COR-L47 (cell line): ENCODE data around the gene ADRA2B.

Source experiments
- DNase-seq: peaks from one replicate; lab custom pipeline; 2025; lab: John Stamatoyannopoulos, UW

ADRA2B gene

GRCh38 chr2:96104487-96104861 lies 11.9 kb downstream of the ADRA2B start:
- DNase-seq, result no peak

GRCh38 chr2:96103761-96104486 lies 12.4 kb downstream of the ADRA2B start:
- DNase-seq, result no peak

GRCh38 chr2:96103187-96103601 lies 13.2 kb downstream of the ADRA2B start:
- DNase-seq, result no peak

DNA sequence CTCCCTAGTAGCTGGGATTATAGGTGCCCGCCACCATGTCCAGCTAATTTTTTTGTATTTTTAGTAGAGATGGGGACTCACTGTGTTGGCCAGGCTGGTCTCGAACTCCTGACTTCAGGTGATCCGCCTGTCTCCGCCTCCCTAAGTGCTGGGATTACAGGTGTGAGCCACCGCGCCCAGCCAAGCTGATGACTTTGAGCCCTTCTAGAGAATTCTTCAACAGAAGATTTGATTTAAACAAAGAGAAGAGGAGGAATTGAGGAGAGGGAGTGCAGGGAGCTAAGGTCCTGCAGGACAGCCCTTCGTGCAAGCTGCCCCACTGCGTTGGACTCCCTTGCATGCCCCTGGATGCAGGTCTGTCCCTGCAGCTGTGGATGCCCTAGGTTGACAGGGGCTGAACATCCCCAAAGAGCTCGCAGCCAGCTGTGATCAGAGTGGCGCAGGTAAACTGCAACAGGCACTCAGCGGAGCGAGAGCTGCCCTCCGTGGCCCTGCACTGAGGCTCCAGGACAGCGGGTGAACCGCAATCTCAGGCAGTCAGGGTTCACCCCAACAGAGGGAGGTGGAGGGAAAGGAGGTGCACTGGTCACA lies 13.7 kb downstream of the ADRA2B start:
- DNase-seq, result no peak

DNA sequence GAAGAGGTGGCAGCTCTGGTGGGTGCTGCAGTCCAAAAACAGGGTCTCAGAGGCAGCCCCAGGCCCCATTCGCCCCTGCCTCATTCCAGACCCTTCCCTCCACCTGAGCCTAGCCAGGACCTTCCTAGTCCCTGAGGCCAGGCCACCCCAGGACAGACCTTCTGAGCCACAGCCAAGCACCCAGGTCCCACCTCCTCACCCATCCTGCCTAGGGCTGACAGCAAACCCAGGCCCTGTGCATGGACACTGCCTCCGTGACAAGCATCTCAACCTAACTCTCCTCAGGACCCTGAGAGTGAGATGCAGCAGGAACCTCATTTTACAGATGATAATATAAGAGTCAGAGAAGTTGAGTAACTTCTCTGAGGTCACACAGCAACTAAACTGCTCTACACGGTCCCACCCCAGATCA lies 15.5 kb downstream of the ADRA2B start:
- no peak for DNase-seq

GRCh38 chr2:96099861-96100798 lies 16.2 kb downstream of the ADRA2B start:
- DNase-seq, result no peak

DNA sequence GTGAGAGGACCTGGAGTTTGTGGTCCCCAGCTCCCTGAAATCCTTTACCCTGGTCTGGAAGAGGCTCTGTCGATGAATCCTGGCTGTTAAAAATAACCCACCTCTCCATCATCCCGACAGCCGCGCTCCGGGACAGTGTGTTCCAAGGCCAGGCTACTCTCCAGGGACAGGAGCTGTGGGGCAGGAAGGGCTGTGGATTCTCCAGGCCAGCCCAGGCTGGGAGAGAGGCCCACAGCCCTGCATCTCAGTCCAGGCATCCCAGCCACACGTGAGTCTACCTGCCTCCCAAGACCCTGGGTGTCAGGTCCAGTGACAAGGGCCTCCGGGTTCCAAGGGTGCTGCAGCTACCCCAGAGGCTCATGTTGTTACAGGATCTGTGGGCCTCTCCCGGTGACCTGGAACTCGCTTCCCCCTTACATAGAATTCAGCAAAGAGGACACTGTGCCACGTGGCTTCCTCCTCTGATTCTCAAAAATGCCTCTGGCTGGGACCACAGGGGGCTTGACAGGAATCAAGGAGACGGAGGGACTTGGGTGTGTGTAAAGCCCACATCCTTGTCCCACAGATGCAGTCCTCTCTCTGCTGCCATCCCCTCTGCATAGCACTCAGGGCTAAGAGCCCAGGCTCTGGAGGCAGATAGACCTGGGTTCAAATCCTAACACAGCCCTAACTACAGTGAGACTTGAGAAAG lies 17.3 kb downstream of the ADRA2B start:
- no peak for DNase-seq

DNA sequence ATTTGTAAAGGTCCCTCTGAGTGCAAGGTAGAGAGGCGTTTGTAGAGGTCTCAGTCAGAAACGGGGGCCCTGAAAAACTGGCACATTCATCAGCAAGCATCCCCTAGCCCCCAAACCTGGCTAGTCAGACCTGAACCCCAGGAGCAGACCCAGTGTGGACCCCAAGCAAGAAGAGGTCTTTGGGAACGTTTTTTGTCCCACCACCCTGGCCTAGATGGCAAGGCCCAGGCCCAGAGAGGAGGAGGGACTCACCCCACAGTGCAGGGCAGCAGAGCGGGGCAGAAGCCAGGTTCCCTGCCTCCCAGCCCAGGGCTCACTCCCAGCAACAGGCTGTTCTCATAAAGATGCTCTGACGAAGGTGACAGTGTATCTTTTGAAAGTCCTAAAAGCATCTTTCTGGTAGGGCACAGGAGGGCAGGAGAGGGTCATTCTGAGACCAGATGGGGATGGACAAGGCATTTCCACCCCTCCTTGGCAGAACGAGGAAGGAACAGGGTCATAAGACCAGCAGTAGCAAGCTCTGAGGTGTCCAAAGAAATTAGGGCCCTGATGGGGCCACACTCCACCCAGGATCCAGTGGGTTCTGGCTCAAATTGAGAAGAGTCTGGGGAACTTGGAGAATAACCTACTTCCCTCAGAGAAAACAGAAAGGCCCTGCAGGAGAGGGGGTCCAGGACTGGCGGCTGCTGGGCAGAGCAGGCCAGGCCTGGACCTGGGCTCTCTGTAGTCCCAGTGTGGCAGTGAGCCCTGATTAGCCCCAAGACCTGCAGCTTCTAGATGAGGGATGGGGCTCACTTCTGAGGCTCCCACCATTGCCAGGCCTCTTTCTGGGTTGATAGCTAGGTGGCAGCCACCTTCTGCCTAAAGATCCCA lies 18.2 kb downstream of the ADRA2B start:
- DNase-seq, result no peak

GRCh38 chr2:96097441-96097840 lies 18.9 kb downstream of the ADRA2B start:
- DNase-seq, result no peak

DNA sequence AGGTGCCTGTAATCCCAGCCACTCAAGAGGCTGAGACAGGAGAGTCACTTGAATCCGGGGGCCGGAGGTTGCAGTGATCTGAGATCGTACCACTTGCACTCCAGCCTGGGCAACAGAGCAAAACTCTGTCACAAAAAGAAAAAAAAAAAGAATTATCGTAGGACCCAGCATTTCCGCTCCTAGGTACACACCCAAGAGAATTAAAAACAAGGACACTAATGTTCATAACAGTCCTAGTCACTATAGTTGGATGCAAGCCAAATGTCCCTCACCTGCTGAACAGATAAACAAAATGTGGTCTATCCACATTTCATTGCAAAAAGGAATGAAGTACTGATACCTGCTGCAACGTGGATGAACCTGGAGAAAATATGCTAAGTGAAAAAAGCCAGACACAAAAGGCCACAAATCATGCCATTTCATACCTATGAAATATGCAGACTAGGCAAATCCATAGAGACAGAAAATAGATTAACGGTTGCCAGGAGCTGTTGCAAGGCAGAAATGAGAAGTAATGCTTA lies 21.2 kb downstream of the ADRA2B start:
- DNase-seq, result peak; percentile 85

DNA sequence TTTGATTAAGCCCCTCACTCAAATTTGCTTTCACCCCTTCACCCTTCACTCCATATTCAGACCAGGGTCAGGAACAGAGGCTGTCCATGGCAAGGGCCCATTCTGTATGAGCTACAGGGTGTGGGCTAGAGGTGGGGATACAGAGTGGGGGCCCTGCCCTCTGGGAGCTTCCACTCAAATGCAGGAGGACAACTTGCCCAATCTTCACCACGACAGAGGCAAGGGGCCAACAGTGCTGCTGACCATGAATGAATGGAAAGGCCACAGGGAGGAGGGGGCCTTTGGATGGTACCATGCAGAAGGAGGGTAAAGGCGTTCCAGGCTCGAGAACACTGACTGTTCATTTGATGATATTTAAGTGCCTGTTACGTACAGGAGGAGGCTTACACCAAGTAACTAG lies 22.8 kb downstream of the ADRA2B start:
- no peak for DNase-seq

DNA sequence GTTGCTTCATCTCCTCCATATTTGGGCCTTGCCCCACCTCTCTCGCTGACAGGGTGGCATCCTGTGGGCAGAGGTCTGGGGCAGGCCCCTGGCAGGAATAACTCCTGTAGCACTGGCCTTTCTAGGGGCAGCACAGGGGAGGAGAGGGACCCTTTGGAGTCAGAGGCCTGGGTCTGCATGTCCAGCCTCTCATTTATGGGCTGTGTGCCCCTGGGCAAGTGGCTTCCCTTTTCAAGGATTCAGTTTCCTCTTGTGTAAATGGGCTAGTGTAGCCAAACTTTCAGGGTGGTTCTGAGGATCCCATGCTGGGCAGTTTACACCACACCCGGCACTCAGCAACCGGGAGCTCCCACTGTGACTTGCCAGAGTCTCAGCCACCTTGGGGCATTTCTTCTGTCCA lies 23.4 kb downstream of the ADRA2B start:
- DNase-seq, result no peak

DNA sequence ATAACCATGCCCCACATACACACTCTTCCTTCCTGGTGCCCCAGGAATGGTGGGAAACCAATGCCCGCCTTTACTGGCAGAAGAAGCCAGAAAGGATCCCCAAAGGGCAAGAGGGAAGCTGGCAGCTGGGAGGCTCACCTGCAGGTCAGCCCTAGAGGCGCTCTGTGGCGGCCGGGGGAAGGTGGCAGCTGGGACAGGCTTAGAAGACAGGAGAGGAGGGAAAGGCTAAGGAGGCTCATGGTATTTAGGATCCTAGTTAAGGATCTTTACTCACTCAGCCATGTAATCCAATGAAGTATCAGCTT lies 23.8 kb downstream of the ADRA2B start:
- no peak for DNase-seq

- no peak for DNase-seq
Measured at GRCh38 chr2:96091711-96092572, 24.4 kb downstream of the ADRA2B start.

DNA sequence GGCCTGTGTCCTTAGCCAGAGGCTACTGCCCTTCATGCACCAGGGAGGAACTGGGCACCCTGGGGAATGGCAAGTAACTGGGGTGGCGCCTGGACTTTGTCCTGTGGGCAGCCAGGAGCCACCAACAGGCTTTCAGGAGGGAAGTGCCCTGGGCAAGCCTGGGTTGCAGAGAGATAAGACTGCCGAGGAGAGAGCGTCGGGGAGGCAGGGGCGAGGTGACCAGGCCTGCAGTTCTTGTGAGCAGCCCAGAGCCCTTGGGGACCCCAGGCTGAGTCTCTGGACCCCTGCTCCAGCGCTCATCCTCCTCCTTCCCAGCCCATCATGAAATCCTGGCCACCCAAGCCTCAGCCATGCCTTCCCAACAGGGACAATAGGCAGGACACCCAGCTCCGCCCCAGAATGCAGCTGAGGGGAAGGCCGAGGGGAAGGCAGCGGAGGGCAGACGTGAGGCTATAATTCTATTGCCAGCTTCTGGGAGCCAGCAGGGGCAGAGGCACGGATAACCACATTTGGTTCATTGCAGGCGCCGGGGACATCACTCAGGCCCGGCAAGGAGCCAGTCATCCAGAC lies 25.1 kb downstream of the ADRA2B start:
- DNase-seq, result no peak

DNA sequence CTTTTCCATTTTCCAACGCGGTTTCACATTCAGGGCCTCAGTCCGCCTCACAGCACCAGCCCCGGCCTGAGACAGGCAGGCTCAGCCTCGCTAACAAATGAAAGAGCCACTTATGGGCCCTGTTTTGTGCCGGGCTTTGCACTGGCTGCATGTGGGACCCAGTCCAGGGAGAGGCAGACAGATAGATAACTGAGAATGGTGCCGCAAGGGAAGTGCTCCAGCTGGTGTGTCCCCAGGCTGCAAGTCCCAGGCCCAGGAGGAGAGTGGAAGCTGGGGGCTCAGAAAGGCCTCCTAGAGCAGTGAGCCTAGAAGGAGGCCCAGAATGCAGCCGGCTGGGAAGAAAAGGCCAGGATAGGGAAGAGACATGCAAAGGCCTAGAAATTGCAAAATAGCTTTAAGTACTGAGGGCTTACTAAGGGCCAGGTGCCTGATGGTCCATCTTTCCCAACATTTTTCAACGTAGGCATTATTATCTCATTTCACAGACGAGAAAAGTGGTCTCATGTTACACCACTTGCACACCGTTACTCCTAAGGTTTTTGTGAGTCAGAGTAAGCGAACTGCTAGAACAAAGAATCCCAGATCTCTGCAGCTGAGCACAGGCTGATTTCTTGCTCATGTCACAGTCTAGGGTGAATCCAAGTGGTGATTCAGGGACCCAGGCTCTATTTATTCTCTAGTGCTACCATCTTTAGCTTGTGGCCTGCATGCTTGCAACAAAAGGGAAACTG lies 26.0 kb downstream of the ADRA2B start:
- no peak for DNase-seq

GRCh38 chr2:96089356-96090195 lies 26.8 kb downstream of the ADRA2B start:
- no peak for DNase-seq
